Calu3 (cell line): ENCODE results near the gene LFNG. TPM values are rescaled to one million over a fixed set of nuclear protein-coding genes. Genes with fewer than 3 reads are reported as not detected.

ENCODE experiments used
- BruUV-seq: library from RNA; stranded (reverse); fragments of 400-500 nt; replicated peaks from 2 replicates; lab custom pipeline; 2021; lab: Mats Ljungman, UMichigan
- CTCF ChIA-PET: fragments of 300-600 bp; sonication (Branson Sonifier 250); formaldehyde crosslinking; loops from one replicate; lab custom pipeline; 2022; ENCODE audit warnings: antibody characterized with exemption; lab: Charles Lee
- DNase-seq: peaks from one replicate; pipeline ENCODE4 v3.0.0; 2022
- H3K27ac Mint-ChIP-seq: one replicate; pipeline ENCODE4 v1.8.0; 2022; ENCODE audit warnings: mixed read lengths; ENCODE audit not compliant: unreplicated experiment
- H3K27me3 Mint-ChIP-seq: one replicate; pipeline ENCODE4 v1.8.0; 2022; ENCODE audit warnings: mixed read lengths; ENCODE audit not compliant: unreplicated experiment
- H3K36me3 Mint-ChIP-seq: one replicate; pipeline ENCODE4 v1.8.0; 2022; ENCODE audit warnings: mild to moderate bottlenecking, moderate library complexity, mixed read lengths; ENCODE audit not compliant: insufficient read depth, unreplicated experiment
- H3K4me1 Mint-ChIP-seq: one replicate; pipeline ENCODE4 v1.8.0; 2022; ENCODE audit warnings: mild to moderate bottlenecking, low read depth, mixed read lengths; ENCODE audit not compliant: unreplicated experiment
- H3K4me3 Mint-ChIP-seq: one replicate; pipeline ENCODE4 v1.8.0; 2022; ENCODE audit warnings: mild to moderate bottlenecking, low read depth, moderate library complexity, mixed read lengths; ENCODE audit not compliant: unreplicated experiment
- H3K9me3 Mint-ChIP-seq: one replicate; pipeline ENCODE4 v1.8.0; 2022; ENCODE audit warnings: low read depth, mixed read lengths; ENCODE audit not compliant: unreplicated experiment
- CTCF ChIP-seq: fragments of 200-600 bp; IDR thresholded peaks from one replicate; pipeline ENCODE4 v1.8.0; 2022; ENCODE audit warnings: antibody characterized with exemption; ENCODE audit not compliant: unreplicated experiment
- intact Hi-C: fragments of 100-400 bp; cut with micrococcal nuclease; formaldehyde crosslinking; loops from one replicate; pipeline ENCODE4 v1.10.0; 2022; ENCODE audit not compliant: unreplicated experiment
- total RNA-seq: library from RNA; stranded (reverse); gene quantifications from 2 replicates; pipeline ENCODE4 v1.2.3, GENCODE V29; 2022

The LFNG gene
- total RNA-seq, 1 experiment from 2014 or later = 59.1 TPM

GRCh38 chr7:2525658-2526630 is 6.4 kb downstream of the LFNG start:
- Mint-ChIP-seq H3K27ac (no peak overlapping the region), H3K4me1 (peaks cover 63% of the 10 kb centered on the region), H3K36me3 (peaks cover 98% of the 10 kb centered on the region), H3K27me3 (no peaks in the 10 kb centered on the region), H3K4me3 (peak overlapping the region; percentile 18), H3K9me3 (no peaks in the 10 kb centered on the region)
- CTCF ChIA-PET = interaction anchor here (0.5 to 1.3 kb wide), 3 partner anchors 28 to 75 kb away, joined by 3 to 4 read pairs (median 3); no protein-coding TSS in a partner anchor
- TF ChIP-seq CTCF = no peak
- BruUV-seq = no TSS peak
- no peak for DNase-seq
- intact Hi-C loops = no loop called here

- Mint-ChIP-seq H3K36me3 (peaks cover 98% of the 10 kb centered on the region), H3K27me3 (no peaks in the 10 kb centered on the region), H3K27ac (peak overlapping the region; percentile 23), H3K4me1 (peaks cover 64% of the 10 kb centered on the region), H3K4me3 (no peak overlapping the region), H3K9me3 (no peaks in the 10 kb centered on the region)
- TF ChIP-seq CTCF = no peak
- DNase-seq = no peak
- CTCF ChIA-PET = interaction anchor here (0.6 to 2.0 kb wide), 5 partner anchors 19 to 75 kb away, joined by 3 to 8 read pairs (median 4); no protein-coding TSS in a partner anchor
- BruUV-seq = no TSS peak
- intact Hi-C loops = no loop called here
These were observed 7.3 kb downstream of the LFNG start for GRCh38 chr7:2526659-2527504.

- DNase-seq = peak; percentile 66
- H3K27me3 Mint-ChIP-seq = no peaks in the 10 kb centered on the region
- peaks cover 95% of the 10 kb centered on the region for H3K36me3 Mint-ChIP-seq
- peaks cover 56% of the 10 kb centered on the region for H3K4me1 Mint-ChIP-seq
- CTCF ChIA-PET = interaction anchor here (0.5 to 2.0 kb wide), 9 partner anchors 18 to 1893 kb away, joined by 3 to 9 read pairs (median 6); no protein-coding TSS in a partner anchor
- peak overlapping the region; percentile 23 for H3K27ac Mint-ChIP-seq
- BruUV-seq = no TSS peak
- H3K4me3 Mint-ChIP-seq = peak overlapping the region; percentile 53
- TF ChIP-seq CTCF = no peak
- intact Hi-C loops = no loop called here
- no peaks in the 10 kb centered on the region for H3K9me3 Mint-ChIP-seq
These were observed 8.2 kb downstream of the LFNG start for GRCh38 chr7:2527505-2528467.
